Heart left ventricle (tissue), 13 donors: ENCODE data around the gene BCL2.

Experiments used
- POLR2A ChIP-seq, 2 donors: fragments of 450-650 bp; IDR thresholded peaks; one replicate each; pipeline ENCODE4 v1.6.1; 2017; ENCODE audit warnings: antibody characterized with exemption in 2 of 2, mild to moderate bottlenecking in 2 of 2, moderate library complexity in 2 of 2
- TF ChIP-seq, protein P1 (sequence below), 12 donors: fragments of 200-600 bp; sonication (generic) in 4 of 12; IDR thresholded peaks; one replicate each; pipeline versions ENCODE4 v1.5.0 to v1.8.0; 2018 to 2022; ENCODE audit warnings: antibody characterized with exemption in 12 of 12, mild to moderate bottlenecking in 5 of 12
- donor health status: ischemic (EF 13 %, LVEDD 7.1; RV severe dilation, severe dysfunction).
- donor health status: DM: no; HTN: yes; CAD: no.
- donor health status: DM: no; HTN: no; CAD: no.
- donor health status: ischemic (EF 25% LVEDD 6.9; RV normal size, moderate dysfunction).
- donor health status: ischemic (EF 25% LVEDD 5.7; RV mildly dilated, moderate dysfunction).
- donor health status: ischemic (EF 35%, LVEDD 5.7; RV mildly dilated, moderate dysfunction).
- donor health status: nonischemic (EF 11% LVEDD 7.7; RV severe dilation, severe dysfunction).
- donor health status: DM: yes; HTN: yes; CAD: no.
- donor health status: PGD.
- donor health status: ischemic (EF 29% LVEDD 5.4; RV normal size, mild dysfunction).
- donor health status: nonischemic (EF 23%, LVEDD 6.1; RV moderate dilation, normal function).

DNA sequence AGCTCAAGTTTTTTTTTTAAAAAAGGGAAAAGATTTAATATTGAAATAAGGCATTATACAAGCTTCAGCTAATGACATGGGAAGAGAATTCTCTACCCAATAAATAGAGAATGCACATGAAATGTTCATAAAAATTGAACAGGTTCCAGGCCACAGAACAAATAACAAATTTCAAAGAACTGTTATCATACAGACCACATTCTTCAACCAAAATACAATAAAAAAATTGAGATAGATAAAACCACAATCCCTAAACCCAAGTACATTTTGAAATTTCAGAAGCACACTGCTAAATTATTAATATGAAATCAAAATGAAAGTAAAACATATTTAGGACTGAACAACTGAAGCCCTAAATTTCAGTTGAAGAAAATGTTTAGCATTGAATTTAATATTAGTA, 89.6 kb downstream of the BCL2 start:
- TF ChIP-seq, protein P1, sequence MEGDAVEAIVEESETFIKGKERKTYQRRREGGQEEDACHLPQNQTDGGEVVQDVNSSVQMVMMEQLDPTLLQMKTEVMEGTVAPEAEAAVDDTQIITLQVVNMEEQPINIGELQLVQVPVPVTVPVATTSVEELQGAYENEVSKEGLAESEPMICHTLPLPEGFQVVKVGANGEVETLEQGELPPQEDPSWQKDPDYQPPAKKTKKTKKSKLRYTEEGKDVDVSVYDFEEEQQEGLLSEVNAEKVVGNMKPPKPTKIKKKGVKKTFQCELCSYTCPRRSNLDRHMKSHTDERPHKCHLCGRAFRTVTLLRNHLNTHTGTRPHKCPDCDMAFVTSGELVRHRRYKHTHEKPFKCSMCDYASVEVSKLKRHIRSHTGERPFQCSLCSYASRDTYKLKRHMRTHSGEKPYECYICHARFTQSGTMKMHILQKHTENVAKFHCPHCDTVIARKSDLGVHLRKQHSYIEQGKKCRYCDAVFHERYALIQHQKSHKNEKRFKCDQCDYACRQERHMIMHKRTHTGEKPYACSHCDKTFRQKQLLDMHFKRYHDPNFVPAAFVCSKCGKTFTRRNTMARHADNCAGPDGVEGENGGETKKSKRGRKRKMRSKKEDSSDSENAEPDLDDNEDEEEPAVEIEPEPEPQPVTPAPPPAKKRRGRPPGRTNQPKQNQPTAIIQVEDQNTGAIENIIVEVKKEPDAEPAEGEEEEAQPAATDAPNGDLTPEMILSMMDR (IDR thresholded peaks at IDR 0.05) = no peak
- TF ChIP-seq POLR2A (IDR thresholded peaks at IDR 0.05) = no peak
